Spleen (tissue), 7 donors: Measurements from ENCODE around the gene MGA.

Experiments
- POLR2A ChIP-seq, 3 donors: fragments of 450-650 bp; IDR thresholded peaks; one replicate each; pipeline ENCODE4 v1.5.1; 2017; ENCODE audit warnings: antibody characterized with exemption in 3 of 3, mild to moderate bottlenecking in 1 of 3
- TF ChIP-seq, protein P1 (sequence below), 11 experiments: fragments of 200-600 bp in 7 of 11; fragments of 450-650 bp in 4 of 11; sonication (generic) in 4 of 11; IDR thresholded peaks in 8 of 11; conservative IDR thresholded peaks in 3 of 11; 1 replicate in 7 of 11; 2 replicates in 4 of 11; pipeline versions ENCODE4 v1.4.0 to v1.8.0; 2016 to 2021; ENCODE audit warnings: antibody characterized with exemption in 11 of 11, inconsistent platforms in 4 of 11, mild to moderate bottlenecking in 1 of 11
- donor health status: DM: no; HTN: no; CAD: no; lungs with moderate emphysema.
- donor health status: DM: no; HTN: no; CAD: no.
- donor health status: DM: no; HTN: no; CAD: no.

- TF ChIP-seq POLR2A (IDR thresholded peaks at IDR 0.05): no peak
- TF ChIP-seq, protein P1, sequence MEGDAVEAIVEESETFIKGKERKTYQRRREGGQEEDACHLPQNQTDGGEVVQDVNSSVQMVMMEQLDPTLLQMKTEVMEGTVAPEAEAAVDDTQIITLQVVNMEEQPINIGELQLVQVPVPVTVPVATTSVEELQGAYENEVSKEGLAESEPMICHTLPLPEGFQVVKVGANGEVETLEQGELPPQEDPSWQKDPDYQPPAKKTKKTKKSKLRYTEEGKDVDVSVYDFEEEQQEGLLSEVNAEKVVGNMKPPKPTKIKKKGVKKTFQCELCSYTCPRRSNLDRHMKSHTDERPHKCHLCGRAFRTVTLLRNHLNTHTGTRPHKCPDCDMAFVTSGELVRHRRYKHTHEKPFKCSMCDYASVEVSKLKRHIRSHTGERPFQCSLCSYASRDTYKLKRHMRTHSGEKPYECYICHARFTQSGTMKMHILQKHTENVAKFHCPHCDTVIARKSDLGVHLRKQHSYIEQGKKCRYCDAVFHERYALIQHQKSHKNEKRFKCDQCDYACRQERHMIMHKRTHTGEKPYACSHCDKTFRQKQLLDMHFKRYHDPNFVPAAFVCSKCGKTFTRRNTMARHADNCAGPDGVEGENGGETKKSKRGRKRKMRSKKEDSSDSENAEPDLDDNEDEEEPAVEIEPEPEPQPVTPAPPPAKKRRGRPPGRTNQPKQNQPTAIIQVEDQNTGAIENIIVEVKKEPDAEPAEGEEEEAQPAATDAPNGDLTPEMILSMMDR (IDR thresholded peaks at IDR 0.05 in 8 of 11, conservative IDR thresholded peaks at IDR 0.05 in 3 of 11): no peak
Measured at GRCh38 chr15:41780727-41781126, 120.5 kb downstream of the MGA start.
